Daoy (cell line): Measurements from ENCODE around the gene GGA3. TPM values are rescaled to one million over a fixed set of nuclear protein-coding genes. Genes with fewer than 3 reads are reported as not detected.
"Not testable (repeated sequence)": the region's sequence is repeated elsewhere in the genome, so short reads cannot be mapped to it uniquely, and the experiment has no call there.

Experiments
- DNase-seq: peaks from one replicate; pipeline ENCODE4 v3.0.0-alpha.2; 2015; ENCODE audit warnings: low read depth
- total RNA-seq: library from RNA; depleted of rRNA; stranded (reverse); fragments of >200 nt; shearing (Covaris generic); gene quantifications from 2 replicates; pipeline ENCODE4 v1.2.3, GENCODE V29; 2014

The GGA3 gene
- total RNA-seq, 1 experiment from 2014 or later, result 10.4 TPM

- DNase-seq, result peak; percentile 77
Observed at GRCh38 chr17:75273977-75274708, 12.7 kb upstream of the GGA3 start.

DNA sequence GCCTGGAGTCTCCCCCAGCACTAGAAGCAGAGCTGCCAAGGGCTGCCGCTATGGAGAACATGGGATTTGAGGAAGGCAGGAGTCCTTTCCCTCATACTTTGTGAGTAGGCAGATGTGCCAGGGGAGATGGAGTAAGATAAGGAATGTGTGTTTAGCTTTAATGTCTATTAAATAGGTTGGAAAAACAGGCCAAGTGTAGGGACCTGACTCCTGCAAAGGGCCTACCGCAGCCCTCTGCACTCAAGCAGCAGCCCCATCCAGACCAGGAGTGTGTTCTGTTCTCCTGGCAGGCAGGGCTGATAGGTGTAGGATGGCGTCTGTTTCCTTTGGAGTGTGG lies 11.4 kb upstream of the GGA3 start:
- DNase-seq, result no peak

- DNase-seq, result peak; percentile 21
Observed at GRCh38 chr17:75271955-75272847, 10.8 kb upstream of the GGA3 start.

GRCh38 chr17:75271233-75271954 lies 10.0 kb upstream of the GGA3 start:
- DNase-seq, result peak; percentile 88

DNA sequence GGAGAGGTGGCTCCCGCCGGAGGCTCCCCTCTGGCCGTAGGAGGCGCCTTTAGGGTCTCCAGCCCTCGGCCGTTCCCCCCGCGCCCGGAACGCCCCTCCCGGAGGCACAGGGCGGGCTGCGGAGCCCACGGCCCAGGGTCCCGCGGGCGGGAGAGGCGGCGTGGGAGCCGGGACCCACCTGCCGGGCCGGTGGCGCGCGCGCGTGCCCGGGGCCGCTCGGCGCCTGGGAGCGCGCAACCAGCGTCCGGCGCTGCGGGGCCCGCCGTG lies 9.5 kb upstream of the GGA3 start, which contains the start of gene MIF4GD:
MIF4GD (minus strand) TSS at position 266 of the 267 bp plus-strand sequence. CDS start 1,036 bp downstream, outside the sequence.
- DNase-seq, result no peak

DNA sequence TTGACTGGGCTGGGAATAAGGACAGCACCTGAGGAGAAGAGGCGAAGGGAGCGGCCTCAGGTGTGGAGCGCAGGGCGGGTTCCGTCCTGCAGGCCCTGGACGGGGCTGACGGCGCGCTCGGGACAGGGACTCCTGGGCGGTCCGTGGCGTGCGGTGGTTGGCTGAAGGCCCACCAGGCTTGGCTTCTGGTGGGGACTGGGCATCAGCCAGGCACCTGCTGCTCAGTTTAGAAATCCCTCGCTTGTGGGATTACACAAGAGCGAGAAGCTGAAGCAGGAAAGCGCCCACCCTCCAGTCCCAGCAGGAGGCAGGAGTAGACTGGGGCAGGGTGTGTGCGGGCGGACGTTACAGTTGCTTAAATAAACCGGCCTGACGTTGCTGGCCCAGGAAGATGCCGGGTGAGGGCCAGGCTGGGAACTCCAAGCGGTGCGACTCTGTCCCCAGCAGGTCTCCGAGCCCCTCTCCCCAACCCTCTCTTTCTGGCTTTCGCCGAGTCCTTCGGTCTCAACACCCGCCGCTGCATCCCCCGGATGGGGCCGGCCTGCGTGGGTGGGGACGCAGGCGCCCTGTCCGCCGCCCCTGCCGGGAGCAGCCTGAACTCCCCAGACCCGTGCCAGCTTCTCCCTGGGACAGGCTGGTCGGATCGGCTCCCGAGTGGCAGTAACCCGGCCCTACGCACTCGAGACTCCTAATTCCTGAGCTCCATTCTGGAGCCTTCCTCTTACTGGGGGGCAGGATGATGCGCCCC lies 9.0 kb upstream of the GGA3 start:
- DNase-seq, result peak; percentile 82

- DNase-seq, result peak; percentile 19
Observed at GRCh38 chr17:75269844-75270217, 8.4 kb upstream of the GGA3 start.

DNA sequence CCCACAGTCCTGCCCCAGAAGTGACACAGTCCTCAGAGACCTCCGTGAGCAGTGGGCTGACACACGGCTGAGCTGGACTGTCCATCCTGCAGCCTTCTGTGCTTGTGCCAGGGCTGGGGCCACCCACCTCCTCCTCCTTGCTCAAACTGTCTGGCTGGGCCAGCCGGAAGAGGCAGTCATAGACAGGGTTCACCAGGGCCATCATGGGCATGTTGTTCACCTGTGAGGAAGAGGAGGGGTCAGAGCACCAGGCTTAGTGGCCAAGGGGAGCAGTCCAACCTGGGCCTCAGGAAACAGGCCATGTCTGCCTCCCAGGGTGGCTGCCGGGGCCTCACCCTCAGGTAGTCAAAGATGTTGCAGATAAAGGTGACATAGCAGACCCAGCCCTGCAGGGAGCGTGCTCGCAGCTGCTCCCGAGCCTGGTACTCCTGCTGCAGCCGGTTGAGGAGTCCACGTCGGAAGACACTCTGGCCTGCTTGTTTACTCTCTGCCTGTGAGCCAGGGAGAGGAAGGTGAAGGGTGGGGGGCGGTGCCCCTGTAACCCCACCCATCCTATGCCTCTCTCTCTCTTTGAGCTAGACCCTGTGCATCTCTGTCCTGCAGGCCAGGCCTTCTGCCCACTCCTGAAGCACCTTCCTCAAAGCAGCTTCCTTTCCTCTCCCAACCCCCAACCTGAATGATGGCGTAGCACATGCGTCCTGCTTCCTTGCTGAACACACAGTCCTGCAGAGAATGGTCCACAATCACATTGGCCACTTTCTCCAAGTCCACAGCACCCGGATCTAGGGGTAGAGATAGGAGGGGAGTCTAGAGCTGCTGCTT lies 6.2 kb upstream of the GGA3 start:
- DNase-seq, result no peak

DNA sequence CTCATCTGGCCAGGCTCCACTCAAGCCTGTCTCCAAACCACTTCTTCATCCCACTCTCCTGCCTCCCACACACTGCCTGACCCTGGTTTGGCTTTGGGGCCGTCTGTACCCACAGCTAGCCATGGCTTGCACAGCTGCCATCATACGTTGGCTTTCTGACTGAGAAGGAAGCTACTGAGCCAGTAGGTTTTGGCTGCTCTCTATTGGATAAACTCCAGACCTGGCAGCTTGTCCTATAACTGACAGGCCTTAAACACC lies 5.7 kb upstream of the GGA3 start:
- no peak for DNase-seq

- DNase-seq, result no peak
Observed at GRCh38 chr17:75266316-75267152, 5.1 kb upstream of the GGA3 start.

- no peak for DNase-seq
Observed at GRCh38 chr17:75265614-75266315, 4.4 kb upstream of the GGA3 start.

GRCh38 chr17:75263055-75263454 lies 1.6 kb upstream of the GGA3 start:
- DNase-seq, result no peak

DNA sequence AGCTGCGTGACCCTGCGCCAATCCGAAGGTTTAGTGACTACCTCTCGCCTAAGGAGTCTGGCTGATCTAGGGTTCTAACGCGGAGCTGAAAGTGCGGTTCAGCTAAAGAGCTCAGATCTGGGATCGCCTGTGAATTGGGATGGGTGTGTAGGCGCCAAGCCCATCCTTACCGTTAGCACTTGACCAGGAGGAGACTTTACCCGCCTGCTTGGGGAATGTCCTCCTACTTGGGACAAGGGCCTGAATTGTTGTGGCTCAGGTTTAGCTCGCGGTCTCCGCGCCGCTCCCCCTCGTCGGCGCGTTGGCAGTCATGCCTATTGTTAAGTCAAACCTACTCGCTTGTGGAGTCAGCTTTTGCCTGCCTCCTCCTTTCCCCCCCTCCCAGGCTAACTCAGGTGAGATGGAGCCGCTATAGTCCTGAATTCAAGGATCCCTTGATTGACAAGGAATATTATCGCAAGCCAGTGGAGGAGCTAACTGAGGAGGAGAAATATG lies 753 bp upstream of the GGA3 start:
- no peak for DNase-seq

- peak; percentile 27 for DNase-seq
Observed at GRCh38 chr17:75260641-75261335, 618 bp downstream of the GGA3 start.

DNA sequence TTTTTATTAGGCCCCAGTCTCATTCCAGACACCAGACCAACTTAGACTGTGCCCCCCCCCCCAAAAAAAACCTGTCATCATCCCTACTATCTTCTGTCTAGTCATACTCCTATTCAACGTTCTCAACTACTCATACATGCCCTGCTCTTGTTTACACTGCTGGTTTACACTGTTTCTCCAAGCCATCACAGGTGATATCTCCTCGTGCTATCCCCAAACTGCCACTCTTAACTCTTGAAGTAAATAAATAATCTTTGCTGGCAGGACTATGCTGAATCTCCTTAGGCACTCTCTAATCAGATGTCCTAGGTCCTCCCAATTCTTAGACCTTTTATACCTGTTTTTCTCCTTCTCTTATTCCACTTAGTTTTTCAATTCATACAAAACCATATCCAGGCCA lies 4.2 kb downstream of the GGA3 start:
- DNase-seq, result not testable (repeated sequence)

- DNase-seq, result not testable (repeated sequence)
Observed at GRCh38 chr17:75255954-75256698, 5.3 kb downstream of the GGA3 start.

DNA sequence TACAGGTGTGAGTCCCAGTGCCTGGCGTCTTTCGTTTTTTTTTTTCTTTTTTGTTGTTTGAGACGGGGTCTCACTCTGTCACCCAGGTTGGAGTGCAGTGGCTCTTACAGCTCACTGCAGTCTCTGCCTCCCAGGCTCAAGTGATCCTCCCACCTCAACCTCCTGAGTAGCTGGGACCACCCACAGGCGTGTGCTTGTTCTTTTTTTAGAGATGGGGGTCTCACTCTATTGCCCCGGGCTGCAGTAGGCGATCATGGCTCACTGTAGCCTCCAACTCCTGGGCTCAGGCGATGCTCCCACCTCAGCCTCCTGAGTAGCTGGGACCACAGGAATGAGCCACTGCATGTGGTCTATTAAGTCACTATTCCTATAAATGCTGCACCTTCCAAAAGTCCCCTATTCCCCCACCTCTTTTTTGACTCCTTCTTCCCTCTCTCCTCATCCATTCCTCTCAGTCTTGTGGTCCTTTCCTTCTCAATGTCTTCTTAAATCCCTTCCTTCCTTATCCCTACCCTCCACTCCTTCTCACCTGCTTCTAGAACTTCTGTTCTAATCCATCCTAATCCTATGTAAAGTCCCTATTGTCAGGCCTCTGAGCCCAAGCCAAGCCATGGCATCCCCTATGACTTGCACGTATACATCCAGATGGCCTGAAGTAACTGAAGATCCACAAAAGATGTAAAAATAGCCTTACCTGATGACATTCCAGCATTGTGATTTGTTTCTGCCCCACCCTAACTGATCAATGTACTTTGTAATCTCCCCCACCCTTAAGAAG lies 9.2 kb downstream of the GGA3 start:
- DNase-seq, result no peak
